GM18526 (cell line): Measurements from ENCODE around the gene RAMP1.

Source experiments
- POLR2A ChIP-seq: IDR thresholded peaks from 3 replicates; pipeline ENCODE4 v1.6.1; 2011; ENCODE audit not compliant: insufficient read length; ENCODE audit errors: extremely low read depth

RAMP1 gene

GRCh38 chr2:237912271-237913192, 53.1 kb downstream of the RAMP1 start:
- no peak for TF ChIP-seq POLR2A

GRCh38 chr2:237913193-237913917, 53.9 kb downstream of the RAMP1 start:
- no peak for TF ChIP-seq POLR2A

GRCh38 chr2:237915576-237915975, 56.2 kb downstream of the RAMP1 start:
- no peak for TF ChIP-seq POLR2A

GRCh38 chr2:237916296-237916695, 56.9 kb downstream of the RAMP1 start:
- no peak for TF ChIP-seq POLR2A

GRCh38 chr2:237917696-237918374, 58.4 kb downstream of the RAMP1 start:
- no peak for TF ChIP-seq POLR2A

- no peak for TF ChIP-seq POLR2A
These were observed 60.2 kb downstream of the RAMP1 start for GRCh38 chr2:237919593-237919992.

- no peak for TF ChIP-seq POLR2A
These were observed 61.2 kb downstream of the RAMP1 start for GRCh38 chr2:237920673-237921072.

- no peak for TF ChIP-seq POLR2A
These were observed 62.6 kb downstream of the RAMP1 start for GRCh38 chr2:237921967-237922492.

- TF ChIP-seq POLR2A = no peak
These were observed 63.4 kb downstream of the RAMP1 start for GRCh38 chr2:237922641-237923361.

- TF ChIP-seq POLR2A = no peak
These were observed 64.2 kb downstream of the RAMP1 start for GRCh38 chr2:237923481-237924163.

GRCh38 chr2:237924164-237924534, 64.7 kb downstream of the RAMP1 start:
- TF ChIP-seq POLR2A = no peak

GRCh38 chr2:237927135-237927534, 67.7 kb downstream of the RAMP1 start:
- no peak for TF ChIP-seq POLR2A

GRCh38 chr2:237927986-237928385, 68.6 kb downstream of the RAMP1 start:
- no peak for TF ChIP-seq POLR2A

- TF ChIP-seq POLR2A = no peak
These were observed 70.6 kb downstream of the RAMP1 start for GRCh38 chr2:237929979-237930378.
